WI38 (cell line): Measurements from ENCODE around the gene ATP13A4.

Source experiments
- H3K4me3 ChIP-seq: 2 replicates; pipeline ENCODE4 v1.5.1; 2011; ENCODE audit warnings: low read depth, mild to moderate bottlenecking, control low read depth, low read length
- TF ChIP-seq, protein P1 (sequence below): IDR thresholded peaks from 2 replicates; pipeline ENCODE4 v1.5.1; 2012; ENCODE audit warnings: low read depth, mild to moderate bottlenecking, control low read depth, low read length

Gene ATP13A4

DNA sequence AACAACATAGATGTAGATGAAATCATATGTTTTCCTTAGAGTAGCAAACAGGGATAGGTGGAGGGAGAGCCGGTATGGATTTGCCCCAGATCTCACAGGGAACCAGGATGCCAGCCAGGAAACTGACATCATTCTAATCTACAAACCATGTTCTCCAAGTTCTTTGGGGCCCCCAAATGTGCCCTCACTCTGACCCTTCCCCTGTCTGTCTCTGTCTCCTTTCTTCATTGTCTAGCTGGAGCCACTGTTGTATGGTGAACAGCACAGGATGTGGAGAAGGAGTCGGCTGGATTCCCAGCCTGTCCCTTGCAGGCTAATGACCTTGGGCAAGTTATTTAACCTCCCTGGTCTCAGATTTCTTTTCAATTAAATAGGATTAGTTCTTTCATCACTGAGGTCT lies 177.1 kb downstream of the ATP13A4 start:
- TF ChIP-seq, protein P1, sequence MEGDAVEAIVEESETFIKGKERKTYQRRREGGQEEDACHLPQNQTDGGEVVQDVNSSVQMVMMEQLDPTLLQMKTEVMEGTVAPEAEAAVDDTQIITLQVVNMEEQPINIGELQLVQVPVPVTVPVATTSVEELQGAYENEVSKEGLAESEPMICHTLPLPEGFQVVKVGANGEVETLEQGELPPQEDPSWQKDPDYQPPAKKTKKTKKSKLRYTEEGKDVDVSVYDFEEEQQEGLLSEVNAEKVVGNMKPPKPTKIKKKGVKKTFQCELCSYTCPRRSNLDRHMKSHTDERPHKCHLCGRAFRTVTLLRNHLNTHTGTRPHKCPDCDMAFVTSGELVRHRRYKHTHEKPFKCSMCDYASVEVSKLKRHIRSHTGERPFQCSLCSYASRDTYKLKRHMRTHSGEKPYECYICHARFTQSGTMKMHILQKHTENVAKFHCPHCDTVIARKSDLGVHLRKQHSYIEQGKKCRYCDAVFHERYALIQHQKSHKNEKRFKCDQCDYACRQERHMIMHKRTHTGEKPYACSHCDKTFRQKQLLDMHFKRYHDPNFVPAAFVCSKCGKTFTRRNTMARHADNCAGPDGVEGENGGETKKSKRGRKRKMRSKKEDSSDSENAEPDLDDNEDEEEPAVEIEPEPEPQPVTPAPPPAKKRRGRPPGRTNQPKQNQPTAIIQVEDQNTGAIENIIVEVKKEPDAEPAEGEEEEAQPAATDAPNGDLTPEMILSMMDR, result no peak
- H3K4me3 ChIP-seq, result no peak overlapping the region

DNA sequence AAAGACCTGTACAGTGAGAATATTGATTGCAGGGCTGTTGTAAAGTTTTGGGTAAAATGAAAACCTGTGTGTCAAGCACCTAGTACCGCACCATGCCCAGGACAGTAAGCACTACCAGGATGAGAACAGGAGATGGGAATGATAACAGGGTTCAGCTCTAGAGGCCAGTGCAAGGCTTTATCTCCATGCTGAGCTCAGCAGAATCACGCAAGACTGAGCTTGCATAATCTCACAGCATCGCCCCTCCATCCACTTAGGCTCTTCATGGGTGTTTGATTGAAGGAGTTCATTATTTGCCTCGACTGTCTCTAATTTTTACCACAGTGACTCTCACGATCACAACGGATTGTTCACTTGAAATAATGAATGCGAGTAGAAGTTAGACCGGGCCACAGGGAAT lies 179.1 kb downstream of the ATP13A4 start:
- TF ChIP-seq, protein P1, result no peak

DNA sequence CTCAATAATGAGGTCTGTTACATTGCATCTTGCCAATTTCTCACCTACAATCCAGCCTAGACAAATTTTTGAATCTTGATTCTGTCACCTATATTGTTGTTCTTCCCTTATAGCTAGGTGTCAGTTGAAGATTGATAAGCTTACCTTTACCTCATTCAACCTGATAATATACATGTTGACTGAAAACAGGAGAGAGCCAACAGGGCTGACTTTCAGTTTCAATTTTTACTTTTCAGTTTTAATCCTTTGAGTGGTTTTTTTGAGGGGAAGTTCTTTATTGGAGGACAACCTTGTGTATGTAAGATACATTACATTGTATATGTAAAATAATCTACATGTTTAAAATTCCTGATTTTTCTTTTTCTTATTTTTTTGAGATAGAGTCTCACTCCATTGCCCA lies 181.9 kb downstream of the ATP13A4 start:
- TF ChIP-seq, protein P1, result no peak

More for the DNA sequence above, 179.1 kb downstream of the ATP13A4 start:
- H3K4me3 ChIP-seq, result no peak overlapping the region

DNA sequence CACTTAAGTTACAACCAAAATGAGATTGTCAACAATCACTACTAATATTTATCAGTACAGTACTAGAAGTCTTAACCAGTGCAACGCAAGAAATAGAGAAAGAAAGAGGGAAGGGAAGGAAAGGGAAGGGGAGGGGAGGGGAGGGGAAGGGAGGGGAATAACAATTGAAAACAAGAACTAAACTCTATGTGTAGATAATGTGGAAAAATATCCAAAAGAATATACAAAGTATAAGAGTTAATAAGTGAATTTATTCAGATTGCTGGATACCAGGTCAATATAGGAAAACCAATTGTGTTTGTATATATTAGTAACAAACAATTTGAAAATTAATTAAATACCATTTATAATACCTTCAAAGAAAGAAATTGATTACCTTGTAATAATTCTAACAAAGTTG lies 186.8 kb downstream of the ATP13A4 start:
- TF ChIP-seq, protein P1, result no peak
- H3K4me3 ChIP-seq, result no peak overlapping the region

More for the DNA sequence above, 181.9 kb downstream of the ATP13A4 start:
- no peak overlapping the region for H3K4me3 ChIP-seq

DNA sequence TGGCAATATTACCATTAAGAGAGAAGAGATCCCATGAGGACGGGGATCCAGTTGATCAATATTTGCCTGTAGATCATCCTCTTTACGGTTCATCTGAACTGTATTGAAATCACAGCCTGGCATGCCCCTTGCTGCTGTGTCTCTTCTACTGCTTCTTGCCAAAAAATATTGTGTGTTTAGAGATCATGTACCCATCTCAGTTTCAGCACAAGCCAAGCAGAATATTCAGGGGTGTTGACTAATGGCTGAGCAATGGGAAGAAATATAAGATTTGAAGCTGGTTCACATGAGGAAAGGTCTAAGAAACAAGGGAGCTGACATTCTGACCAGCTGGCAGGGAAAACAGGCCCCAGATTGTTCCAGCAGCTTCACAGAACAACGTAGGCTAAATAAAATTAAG lies 197.4 kb downstream of the ATP13A4 start:
- no peak overlapping the region for H3K4me3 ChIP-seq
- TF ChIP-seq, protein P1, result no peak

DNA sequence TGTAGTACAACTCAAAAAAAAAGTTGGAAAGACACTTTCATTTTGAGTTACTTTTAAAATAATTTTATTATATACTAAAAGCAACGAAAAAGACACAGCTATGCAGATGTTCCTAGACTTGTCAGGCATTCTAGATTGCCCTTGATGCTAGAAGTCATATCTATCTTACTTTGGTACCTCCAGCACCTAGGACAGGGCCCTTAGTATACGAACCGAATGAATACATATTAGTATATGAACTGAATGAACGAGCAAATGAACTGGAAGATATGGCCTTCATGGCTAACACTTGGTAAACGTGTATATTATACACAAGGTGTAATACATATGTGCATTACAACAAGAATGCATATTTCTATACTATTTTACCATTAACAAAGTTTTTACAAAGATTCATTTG lies 200.3 kb downstream of the ATP13A4 start:
- H3K4me3 ChIP-seq, result no peak overlapping the region
- TF ChIP-seq, protein P1, result no peak
